ENCODE data around the gene FAM186B. TPM values are rescaled to one million over a fixed set of nuclear protein-coding genes. Genes with fewer than 3 reads are reported as not detected.

Gene FAM186B
- polyA plus RNA-seq, 4 donors: 0.47 to 3.8 (median 2.1) TPM

- peak; percentile 48 to 82 (median 64) for DNase-seq (ENCODE audit: low read depth in 4 of 4, low spot score in 2 of 4)
Observed at GRCh38 chr12:49580572-49581535, 24.6 kb downstream of the FAM186B start.

- no peak for DNase-seq (ENCODE audit: low read depth in 4 of 4, low spot score in 2 of 4)
Observed at GRCh38 chr12:49578471-49579112, 26.8 kb downstream of the FAM186B start.

GRCh38 chr12:49577589-49578315 is 27.7 kb downstream of the FAM186B start:
- DNase-seq (ENCODE audit: low read depth in 4 of 4, low spot score in 2 of 4): no peak

GRCh38 chr12:49568442-49569162 is 36.8 kb downstream of the FAM186B start:
- no peak for DNase-seq (ENCODE audit: low read depth in 4 of 4, low spot score in 2 of 4)

GRCh38 chr12:49567611-49568441 is 37.6 kb downstream of the FAM186B start, which contains the start of gene MCRS1:
TSS of gene MCRS1 (minus strand) at chr12:49568142. CDS start at chr12:49566731, 1,411 bp downstream.
- peak; percentile 77 to 94 (median 88) for DNase-seq (ENCODE audit: low read depth in 4 of 4, low spot score in 2 of 4)

- no peak for DNase-seq (ENCODE audit: low read depth in 4 of 4, low spot score in 2 of 4)
Observed at GRCh38 chr12:49567302-49567610, 38.2 kb downstream of the FAM186B start.

GRCh38 chr12:49566361-49566760 is 39.1 kb downstream of the FAM186B start:
- no peak for DNase-seq (ENCODE audit: low read depth in 4 of 4, low spot score in 2 of 4)

- no peak for DNase-seq (ENCODE audit: low read depth in 4 of 4, low spot score in 2 of 4)
Observed at GRCh38 chr12:49565406-49566265, 39.8 kb downstream of the FAM186B start.

- no peak for DNase-seq (ENCODE audit: low read depth in 4 of 4, low spot score in 2 of 4)
Observed at GRCh38 chr12:49564686-49565405, 40.6 kb downstream of the FAM186B start.

GRCh38 chr12:49563951-49564685 is 41.3 kb downstream of the FAM186B start:
- no peak for DNase-seq (ENCODE audit: low read depth in 4 of 4, low spot score in 2 of 4)

GRCh38 chr12:49562831-49563230 is 42.6 kb downstream of the FAM186B start:
- DNase-seq (ENCODE audit: low read depth in 4 of 4, low spot score in 2 of 4): no peak

GRCh38 chr12:49562233-49562632 is 43.2 kb downstream of the FAM186B start:
- no peak for DNase-seq (ENCODE audit: low read depth in 4 of 4, low spot score in 2 of 4)

GRCh38 chr12:49560695-49561094 is 44.7 kb downstream of the FAM186B start:
- DNase-seq (ENCODE audit: low read depth in 4 of 4, low spot score in 2 of 4): no peak

GRCh38 chr12:49559011-49559675 is 46.3 kb downstream of the FAM186B start:
- DNase-seq (ENCODE audit: low read depth in 4 of 4, low spot score in 2 of 4): no peak

- no peak for DNase-seq (ENCODE audit: low read depth in 4 of 4, low spot score in 2 of 4)
Observed at GRCh38 chr12:49558526-49558925, 46.9 kb downstream of the FAM186B start.

- no peak for DNase-seq (ENCODE audit: low read depth in 4 of 4, low spot score in 2 of 4)
Observed at GRCh38 chr12:49557917-49558215, 47.6 kb downstream of the FAM186B start.
